ENCODE measurements around the gene ABCA8.

GRCh38 chr17:68821860-68822696, 133.1 kb downstream of the ABCA8 start:
- no peak for TF ChIP-seq EZH2 (IDR thresholded peaks at IDR 0.05; ENCODE audit: insufficient read depth, low read length)
- TF ChIP-seq CTCF (IDR thresholded peaks at IDR 0.05; ENCODE audit: insufficient read depth, low read depth, low read length): no peak
